HEK293 (cell line): ENCODE measurements around the gene BCL11A.

Source experiments
- CTCF ChIA-PET: fragments of 350-600 bp; formaldehyde crosslinking; extraction: SDS; loops from one replicate; lab custom pipeline; 2021; ENCODE audit warnings: antibody characterized with exemption; lab: Yijun Ruan, JAX
- POLR2A ChIA-PET: fragments of 300-600 bp; formaldehyde crosslinking; extraction: SDS; loops from one replicate; lab custom pipeline; 2020; ENCODE audit warnings: antibody characterized with exemption, inconsistent platforms; lab: Yijun Ruan, JAX
- H3K27ac ChIP-seq: fragments of 200-500 bp; sonication (Bioruptor generic); 2 replicates; pipeline ENCODE4 v1.5.1; 2014; ENCODE audit warnings: low read depth, low read length, control low read depth, inconsistent platforms; ENCODE audit errors: extremely low read depth
- H3K36me3 ChIP-seq, 2 experiments: fragments of 200-500 bp in 1 of 2; sonication (Bioruptor generic) in 1 of 2; 1 replicate in 1 of 2; 2 replicates in 1 of 2; pipeline ENCODE4 v1.5.1; 2014 to 2017; ENCODE audit warnings: inconsistent platforms in 2 of 2, low read length in 2 of 2; ENCODE audit not compliant: control insufficient read depth in 2 of 2, insufficient read depth in 1 of 2
- H3K4me1 ChIP-seq: fragments of 200-500 bp; sonication (Bioruptor generic); 2 replicates; pipeline ENCODE4 v1.5.1; 2014; ENCODE audit warnings: mild to moderate bottlenecking, low read length, inconsistent platforms; ENCODE audit not compliant: control insufficient read depth, insufficient read depth
- H3K4me3 ChIP-seq: 2 replicates; pipeline ENCODE4 v1.5.1; 2011; ENCODE audit warnings: low read depth, mild to moderate bottlenecking, control low read depth, low read length, moderate library complexity
- H3K9me3 ChIP-seq: fragments of 200-500 bp; sonication (Bioruptor generic); 2 replicates; pipeline ENCODE4 v1.5.1; 2014; ENCODE audit warnings: low read depth, low read length, inconsistent platforms; ENCODE audit not compliant: control insufficient read depth, insufficient read depth
- FEZF1 ChIP-seq: fragments of 450-650 bp; formaldehyde crosslinking; IDR thresholded peaks from 2 replicates; pipeline ENCODE4 v1.5.1; 2016; ENCODE audit warnings: missing biosample characterization, missing genetic modification characterization
- HOXC10 ChIP-seq: sonication (generic); formaldehyde crosslinking; IDR thresholded peaks from 2 replicates; pipeline ENCODE4 v1.8.1; 2023; ENCODE audit warnings: mild to moderate bottlenecking, missing genetic modification reagents
- KLF7 ChIP-seq: fragments of 450-650 bp; formaldehyde crosslinking; IDR thresholded peaks from 2 replicates; pipeline ENCODE4 v1.5.1; 2016; ENCODE audit warnings: missing biosample characterization, missing genetic modification characterization, borderline replicate concordance
- KLF8 ChIP-seq: fragments of 450-650 bp; formaldehyde crosslinking; IDR thresholded peaks from 2 replicates; pipeline ENCODE4 v1.5.1; 2016; ENCODE audit warnings: missing biosample characterization, missing genetic modification characterization
- MZF1 ChIP-seq: fragments of 450-650 bp; formaldehyde crosslinking; IDR thresholded peaks from 2 replicates; pipeline ENCODE4 v1.5.1; 2017; ENCODE audit warnings: missing biosample characterization, missing genetic modification characterization, borderline replicate concordance
- SALL2 ChIP-seq: fragments of 450-650 bp; formaldehyde crosslinking; IDR thresholded peaks from 2 replicates; pipeline ENCODE4 v1.5.0; 2017; ENCODE audit warnings: missing biosample characterization, mild to moderate bottlenecking, missing genetic modification characterization, borderline replicate concordance
- ZBTB1 ChIP-seq: fragments of 450-650 bp; formaldehyde crosslinking; IDR thresholded peaks from 2 replicates; pipeline ENCODE4 v1.5.1; 2016; ENCODE audit warnings: missing biosample characterization, missing genetic modification characterization
- ZBTB17 ChIP-seq: fragments of 450-650 bp; formaldehyde crosslinking; IDR thresholded peaks from 2 replicates; pipeline ENCODE4 v1.5.1; 2016; ENCODE audit warnings: missing biosample characterization, missing genetic modification characterization
- ZBTB20 ChIP-seq: fragments of 450-650 bp; formaldehyde crosslinking; IDR thresholded peaks from 2 replicates; pipeline ENCODE4 v1.5.1; 2016; ENCODE audit warnings: missing biosample characterization, missing genetic modification characterization
- ZEB2 ChIP-seq: fragments of 450-650 bp; formaldehyde crosslinking; IDR thresholded peaks from 2 replicates; pipeline ENCODE4 v1.5.1; 2016; ENCODE audit warnings: missing biosample characterization, missing genetic modification characterization
- ZFP3 ChIP-seq: fragments of 450-650 bp; formaldehyde crosslinking; IDR thresholded peaks from 2 replicates; pipeline ENCODE4 v1.5.1; 2016; ENCODE audit warnings: low read depth, missing biosample characterization, missing genetic modification characterization
- ZFP41 ChIP-seq: fragments of 450-650 bp; formaldehyde crosslinking; IDR thresholded peaks from 2 replicates; pipeline ENCODE4 v1.5.1; 2016; ENCODE audit warnings: missing biosample characterization, missing genetic modification characterization, borderline replicate concordance
- ZNF114 ChIP-seq: fragments of 450-650 bp; formaldehyde crosslinking; IDR thresholded peaks from 2 replicates; pipeline ENCODE4 v1.5.0; 2017; ENCODE audit warnings: missing biosample characterization, missing genetic modification characterization
- ZNF132 ChIP-seq: fragments of 450-650 bp; formaldehyde crosslinking; IDR thresholded peaks from 2 replicates; pipeline ENCODE4 v1.5.1; 2017; ENCODE audit warnings: missing biosample characterization, missing genetic modification characterization, borderline replicate concordance
- ZNF302 ChIP-seq: fragments of 450-650 bp; formaldehyde crosslinking; IDR thresholded peaks from 2 replicates; pipeline ENCODE4 v1.5.1; 2016; ENCODE audit warnings: missing biosample characterization, missing genetic modification characterization, low read depth
- ZNF366 ChIP-seq: fragments of 450-650 bp; formaldehyde crosslinking; conservative IDR thresholded peaks from 2 replicates; pipeline ENCODE4 v1.5.1; 2016; ENCODE audit warnings: missing biosample characterization, missing genetic modification characterization
- ZNF416 ChIP-seq: fragments of 450-650 bp; formaldehyde crosslinking; IDR thresholded peaks from 2 replicates; pipeline ENCODE4 v1.5.1; 2016; ENCODE audit warnings: missing biosample characterization, missing genetic modification characterization
- ZNF571 ChIP-seq: fragments of 450-650 bp; formaldehyde crosslinking; IDR thresholded peaks from 2 replicates; pipeline ENCODE4 v1.5.0; 2017; ENCODE audit warnings: missing biosample characterization, missing genetic modification characterization
- ZNF580 ChIP-seq: fragments of 450-650 bp; formaldehyde crosslinking; IDR thresholded peaks from 2 replicates; pipeline ENCODE4 v1.5.1; 2016; ENCODE audit warnings: missing biosample characterization, missing genetic modification characterization
- ZNF624 ChIP-seq: fragments of 450-650 bp; formaldehyde crosslinking; IDR thresholded peaks from 2 replicates; pipeline ENCODE4 v1.5.1; 2017; ENCODE audit warnings: missing biosample characterization, missing genetic modification characterization
- ZNF843 ChIP-seq: fragments of 450-650 bp; formaldehyde crosslinking; IDR thresholded peaks from 2 replicates; pipeline ENCODE4 v1.5.1; 2016; ENCODE audit warnings: missing biosample characterization, missing genetic modification characterization
- TF ChIP-seq, protein P1 (sequence below): fragments of 450-650 bp; formaldehyde crosslinking; IDR thresholded peaks from 2 replicates; pipeline ENCODE4 v1.5.1; 2016; ENCODE audit warnings: missing biosample characterization, missing genetic modification characterization
- TF ChIP-seq, protein P2 (sequence below): fragments of 450-650 bp; formaldehyde crosslinking; IDR thresholded peaks from 2 replicates; pipeline ENCODE4 v1.5.1; 2016; ENCODE audit warnings: missing biosample characterization, missing genetic modification characterization
- TF ChIP-seq, protein P3 (sequence below): fragments of 450-650 bp; formaldehyde crosslinking; IDR thresholded peaks from 2 replicates; pipeline ENCODE4 v1.5.1; 2016; ENCODE audit warnings: missing biosample characterization, missing genetic modification characterization
- TF ChIP-seq, protein P4 (sequence below): fragments of 450-650 bp; formaldehyde crosslinking; IDR thresholded peaks from 2 replicates; pipeline ENCODE4 v1.5.1; 2016; ENCODE audit warnings: missing biosample characterization, missing genetic modification characterization

The BCL11A gene

GRCh38 chr2:60512641-60513040 is 40.8 kb downstream of the BCL11A start:
- Histone ChIP-seq H3K36me3 (peaks cover 0 to 3% of the 10 kb centered on the region in 2 experiments; a peak in 1 of 3 replicates), H3K9me3 (no peaks in the 10 kb centered on the region), H3K4me1 (peaks cover 7% of the 10 kb centered on the region), H3K4me3 (no peak overlapping the region), H3K27ac (no peak overlapping the region)
- CTCF ChIA-PET = interaction anchor here (0.6 kb wide), 1 partner anchor 18 kb away, joined by 3 read pairs; no protein-coding TSS in a partner anchor
- POLR2A ChIA-PET = no interaction called here
- TF ChIP-seq ZBTB1 (no peak), ZFP3 (tag by site-specific recombination) (no peak), ZNF580 (tag by site-specific recombination) (no peak), ZNF416 (tag by site-specific recombination) (no peak), ZNF571 (tag by site-specific recombination) (no peak)
- TF ChIP-seq, protein P1, sequence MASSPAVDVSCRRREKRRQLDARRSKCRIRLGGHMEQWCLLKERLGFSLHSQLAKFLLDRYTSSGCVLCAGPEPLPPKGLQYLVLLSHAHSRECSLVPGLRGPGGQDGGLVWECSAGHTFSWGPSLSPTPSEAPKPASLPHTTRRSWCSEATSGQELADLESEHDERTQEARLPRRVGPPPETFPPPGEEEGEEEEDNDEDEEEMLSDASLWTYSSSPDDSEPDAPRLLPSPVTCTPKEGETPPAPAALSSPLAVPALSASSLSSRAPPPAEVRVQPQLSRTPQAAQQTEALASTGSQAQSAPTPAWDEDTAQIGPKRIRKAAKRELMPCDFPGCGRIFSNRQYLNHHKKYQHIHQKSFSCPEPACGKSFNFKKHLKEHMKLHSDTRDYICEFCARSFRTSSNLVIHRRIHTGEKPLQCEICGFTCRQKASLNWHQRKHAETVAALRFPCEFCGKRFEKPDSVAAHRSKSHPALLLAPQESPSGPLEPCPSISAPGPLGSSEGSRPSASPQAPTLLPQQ (tag by site-specific recombination) = no peak
- TF ChIP-seq, protein P2, sequence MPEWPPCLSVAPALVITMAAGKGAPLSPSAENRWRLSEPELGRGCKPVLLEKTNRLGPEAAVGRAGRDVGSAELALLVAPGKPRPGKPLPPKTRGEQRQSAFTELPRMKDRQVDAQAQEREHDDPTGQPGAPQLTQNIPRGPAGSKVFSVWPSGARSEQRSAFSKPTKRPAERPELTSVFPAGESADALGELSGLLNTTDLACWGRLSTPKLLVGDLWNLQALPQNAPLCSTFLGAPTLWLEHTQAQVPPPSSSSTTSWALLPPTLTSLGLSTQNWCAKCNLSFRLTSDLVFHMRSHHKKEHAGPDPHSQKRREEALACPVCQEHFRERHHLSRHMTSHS (tag by site-specific recombination) = no peak

GRCh38 chr2:60512062-60512622 is 41.3 kb downstream of the BCL11A start:
- Histone ChIP-seq H3K36me3 (peaks cover 0 to 3% of the 10 kb centered on the region in 2 experiments; a peak in 1 of 3 replicates), H3K27ac (no peak overlapping the region), H3K9me3 (no peaks in the 10 kb centered on the region), H3K4me3 (no peak overlapping the region), H3K4me1 (peaks cover 7% of the 10 kb centered on the region)
- CTCF ChIA-PET = interaction anchor here (0.6 kb wide), 1 partner anchor 19 kb away, joined by 3 read pairs; no protein-coding TSS in a partner anchor
- POLR2A ChIA-PET = no interaction called here
- TF ChIP-seq ZBTB17 (tag by site-specific recombination) = peak; percentile 30; the same call in 1 of the 2 replicates
- TF ChIP-seq HOXC10 (CRISPR knock-in tag) = no peak

GRCh38 chr2:60510713-60511112 is 42.7 kb downstream of the BCL11A start:
- Histone ChIP-seq H3K36me3 (peaks cover 0 to 3% of the 10 kb centered on the region in 2 experiments; a peak in 1 of 3 replicates), H3K4me3 (no peak overlapping the region), H3K27ac (no peak overlapping the region), H3K4me1 (peaks cover 2% of the 10 kb centered on the region; the same call in 1 of the 2 replicates), H3K9me3 (no peaks in the 10 kb centered on the region)
- ChIA-PET CTCF (no interaction called here), POLR2A (no interaction called here)
- TF ChIP-seq ZNF132 (tag by site-specific recombination) (no peak), ZNF366 (no peak), KLF7 (tag by site-specific recombination) (no peak), ZNF302 (tag by site-specific recombination) (no peak), ZNF571 (tag by site-specific recombination) (no peak), ZFP3 (tag by site-specific recombination) (no peak), SALL2 (no peak), ZNF624 (tag by site-specific recombination) (no peak), FEZF1 (tag by site-specific recombination) (no peak), ZBTB20 (tag by site-specific recombination) (no peak), KLF8 (tag by site-specific recombination) (no peak), ZEB2 (tag by site-specific recombination) (no peak), ZNF114 (tag by site-specific recombination) (no peak), ZFP41 (tag by site-specific recombination) (no peak), MZF1 (no peak), ZNF843 (tag by site-specific recombination) (no peak)
- TF ChIP-seq, protein P3, sequence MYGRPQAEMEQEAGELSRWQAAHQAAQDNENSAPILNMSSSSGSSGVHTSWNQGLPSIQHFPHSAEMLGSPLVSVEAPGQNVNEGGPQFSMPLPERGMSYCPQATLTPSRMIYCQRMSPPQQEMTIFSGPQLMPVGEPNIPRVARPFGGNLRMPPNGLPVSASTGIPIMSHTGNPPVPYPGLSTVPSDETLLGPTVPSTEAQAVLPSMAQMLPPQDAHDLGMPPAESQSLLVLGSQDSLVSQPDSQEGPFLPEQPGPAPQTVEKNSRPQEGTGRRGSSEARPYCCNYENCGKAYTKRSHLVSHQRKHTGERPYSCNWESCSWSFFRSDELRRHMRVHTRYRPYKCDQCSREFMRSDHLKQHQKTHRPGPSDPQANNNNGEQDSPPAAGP (tag by site-specific recombination) = no peak
- TF ChIP-seq, protein P4, sequence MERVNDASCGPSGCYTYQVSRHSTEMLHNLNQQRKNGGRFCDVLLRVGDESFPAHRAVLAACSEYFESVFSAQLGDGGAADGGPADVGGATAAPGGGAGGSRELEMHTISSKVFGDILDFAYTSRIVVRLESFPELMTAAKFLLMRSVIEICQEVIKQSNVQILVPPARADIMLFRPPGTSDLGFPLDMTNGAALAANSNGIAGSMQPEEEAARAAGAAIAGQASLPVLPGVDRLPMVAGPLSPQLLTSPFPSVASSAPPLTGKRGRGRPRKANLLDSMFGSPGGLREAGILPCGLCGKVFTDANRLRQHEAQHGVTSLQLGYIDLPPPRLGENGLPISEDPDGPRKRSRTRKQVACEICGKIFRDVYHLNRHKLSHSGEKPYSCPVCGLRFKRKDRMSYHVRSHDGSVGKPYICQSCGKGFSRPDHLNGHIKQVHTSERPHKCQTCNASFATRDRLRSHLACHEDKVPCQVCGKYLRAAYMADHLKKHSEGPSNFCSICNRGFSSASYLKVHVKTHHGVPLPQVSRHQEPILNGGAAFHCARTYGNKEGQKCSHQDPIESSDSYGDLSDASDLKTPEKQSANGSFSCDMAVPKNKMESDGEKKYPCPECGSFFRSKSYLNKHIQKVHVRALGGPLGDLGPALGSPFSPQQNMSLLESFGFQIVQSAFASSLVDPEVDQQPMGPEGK = no peak
